ENCODE measurements around the gene ARPC1A.

Gene ARPC1A

DNA sequence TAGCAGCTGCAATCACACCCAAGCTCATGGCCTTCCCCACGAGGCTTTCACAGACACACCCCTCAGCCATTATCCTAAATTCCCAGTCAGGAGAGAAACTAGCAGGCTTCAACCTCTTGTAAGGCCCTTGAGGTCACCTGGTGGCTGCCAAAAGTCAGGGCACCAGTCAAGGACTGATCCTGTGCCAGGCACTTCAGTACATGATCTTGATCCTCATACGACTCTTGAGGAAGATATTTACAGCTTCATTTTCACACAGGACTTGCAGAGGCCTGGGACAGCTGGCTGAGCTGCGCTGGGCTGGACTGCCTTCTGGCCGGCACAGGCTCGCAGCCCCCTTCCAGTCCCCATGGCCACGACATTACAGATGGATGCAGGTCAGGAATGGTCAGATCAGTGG is 73.9 kb downstream of the ARPC1A start:
- no peaks in the 10 kb centered on the region for H3K4me1 ChIP-seq (ENCODE audit: control insufficient read depth in 1 of 2, insufficient read depth in 1 of 2, low read depth in 1 of 2, low read length in 1 of 2)
- no peak overlapping the region for H3K4me3 ChIP-seq (ENCODE audit: low read depth in 1 of 2, low read length in 1 of 2)
- H3K36me3 ChIP-seq: peaks cover 86% of the 10 kb centered on the region
- peak overlapping the region; percentile 54 for H3K27ac ChIP-seq
- H3K9me3 ChIP-seq: no peaks in the 10 kb centered on the region
- TF ChIP-seq, protein P1, sequence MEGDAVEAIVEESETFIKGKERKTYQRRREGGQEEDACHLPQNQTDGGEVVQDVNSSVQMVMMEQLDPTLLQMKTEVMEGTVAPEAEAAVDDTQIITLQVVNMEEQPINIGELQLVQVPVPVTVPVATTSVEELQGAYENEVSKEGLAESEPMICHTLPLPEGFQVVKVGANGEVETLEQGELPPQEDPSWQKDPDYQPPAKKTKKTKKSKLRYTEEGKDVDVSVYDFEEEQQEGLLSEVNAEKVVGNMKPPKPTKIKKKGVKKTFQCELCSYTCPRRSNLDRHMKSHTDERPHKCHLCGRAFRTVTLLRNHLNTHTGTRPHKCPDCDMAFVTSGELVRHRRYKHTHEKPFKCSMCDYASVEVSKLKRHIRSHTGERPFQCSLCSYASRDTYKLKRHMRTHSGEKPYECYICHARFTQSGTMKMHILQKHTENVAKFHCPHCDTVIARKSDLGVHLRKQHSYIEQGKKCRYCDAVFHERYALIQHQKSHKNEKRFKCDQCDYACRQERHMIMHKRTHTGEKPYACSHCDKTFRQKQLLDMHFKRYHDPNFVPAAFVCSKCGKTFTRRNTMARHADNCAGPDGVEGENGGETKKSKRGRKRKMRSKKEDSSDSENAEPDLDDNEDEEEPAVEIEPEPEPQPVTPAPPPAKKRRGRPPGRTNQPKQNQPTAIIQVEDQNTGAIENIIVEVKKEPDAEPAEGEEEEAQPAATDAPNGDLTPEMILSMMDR (IDR thresholded peaks at IDR 0.05): no peak
- H3K27me3 ChIP-seq: no peaks in the 10 kb centered on the region

DNA sequence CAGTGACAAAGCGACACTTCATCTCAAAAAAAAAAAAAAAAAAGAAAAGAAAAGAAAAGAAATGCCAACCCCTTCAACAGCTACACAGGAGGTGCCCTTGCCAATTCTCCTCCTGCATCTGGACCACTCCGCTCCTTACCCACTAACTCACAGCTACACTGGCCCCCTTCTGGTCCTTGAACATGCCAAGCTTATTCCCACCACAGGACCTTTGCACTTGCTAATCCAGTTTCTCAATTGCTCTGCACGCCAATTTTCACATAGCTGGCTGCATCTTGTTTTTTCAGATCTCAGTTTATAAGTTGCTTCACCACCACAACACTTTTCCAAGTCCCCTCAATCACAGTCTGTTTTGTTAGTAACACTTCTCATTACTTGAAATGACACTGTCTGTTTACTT is 77.2 kb downstream of the ARPC1A start:
- Histone ChIP-seq H3K9me3 (no peaks in the 10 kb centered on the region), H3K4me1 (ENCODE audit: control insufficient read depth in 1 of 2, insufficient read depth in 1 of 2, low read depth in 1 of 2, low read length in 1 of 2) (peaks cover 14 to 16% of the 10 kb centered on the region in 2 experiments), H3K27me3 (no peaks in the 10 kb centered on the region), H3K4me3 (ENCODE audit: low read depth in 1 of 2, low read length in 1 of 2) (no peak overlapping the region), H3K36me3 (peaks cover 58% of the 10 kb centered on the region), H3K27ac (no peak overlapping the region)
- TF ChIP-seq, protein P1 (IDR thresholded peaks at IDR 0.05): no peak

DNA sequence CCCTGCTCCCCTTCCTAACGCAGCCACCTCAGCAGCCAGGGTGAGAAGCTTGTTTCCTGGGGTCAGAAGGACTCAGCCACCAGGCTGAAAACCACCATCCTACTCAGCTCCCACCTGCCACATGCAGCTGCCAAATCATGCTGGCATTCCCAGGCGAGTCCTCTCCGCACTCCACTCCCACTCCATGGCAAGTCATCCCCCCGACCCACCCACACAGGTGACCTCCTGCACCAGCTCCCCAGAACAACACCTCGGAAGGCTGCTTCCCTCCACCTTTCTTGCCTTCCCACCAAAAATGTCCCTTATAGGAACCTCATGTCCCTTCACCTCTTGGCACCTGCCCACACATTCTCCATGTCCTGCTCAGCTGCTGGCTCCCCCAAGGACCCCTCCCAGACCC is 78.1 kb downstream of the ARPC1A start:
- no peak overlapping the region for H3K4me3 ChIP-seq (ENCODE audit: low read depth in 1 of 2, low read length in 1 of 2)
- peaks cover 16 to 21% of the 10 kb centered on the region in 2 experiments for H3K4me1 ChIP-seq (ENCODE audit: control insufficient read depth in 1 of 2, insufficient read depth in 1 of 2, low read depth in 1 of 2, low read length in 1 of 2)
- peaks cover 49% of the 10 kb centered on the region for H3K36me3 ChIP-seq
- no peak overlapping the region for H3K27ac ChIP-seq
- H3K9me3 ChIP-seq: no peaks in the 10 kb centered on the region
- no peaks in the 10 kb centered on the region for H3K27me3 ChIP-seq
- TF ChIP-seq, protein P1 (IDR thresholded peaks at IDR 0.05): no peak

DNA sequence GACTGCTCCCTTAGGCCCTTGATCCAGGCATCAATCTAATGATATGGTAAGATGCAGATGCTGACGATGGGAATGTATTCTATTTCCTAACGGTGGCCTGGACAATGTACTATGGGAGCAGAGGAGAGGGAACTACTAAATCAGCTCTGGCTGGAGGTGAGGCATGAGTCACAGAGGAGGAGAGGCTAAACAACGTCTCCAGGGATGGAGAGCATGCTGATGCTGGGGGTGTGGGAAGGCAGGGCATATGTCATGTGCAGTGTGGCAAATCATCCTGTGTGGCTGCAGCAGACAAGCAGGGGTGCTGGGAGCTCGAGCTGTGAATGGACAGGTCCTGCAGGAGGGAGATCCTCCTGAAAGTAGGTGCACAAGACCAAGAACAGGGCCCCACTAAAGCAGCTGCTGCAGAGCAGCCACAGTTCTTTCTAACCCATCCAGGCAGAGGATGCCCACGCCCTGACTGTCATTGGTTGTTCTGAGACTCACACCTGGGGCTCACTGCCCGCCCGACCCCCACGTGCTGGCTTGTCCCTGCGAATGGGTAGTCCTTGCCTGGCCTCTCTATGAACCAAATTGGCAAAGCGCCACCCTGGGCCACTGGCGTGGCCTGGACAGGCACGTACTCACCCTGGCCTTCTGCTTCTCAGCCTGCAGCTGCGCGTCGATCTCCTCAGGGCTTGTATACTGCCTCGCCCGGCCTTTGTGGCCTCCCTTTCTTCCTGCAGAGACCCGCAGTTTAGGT is 78.7 kb downstream of the ARPC1A start:
- H3K9me3 ChIP-seq: no peaks in the 10 kb centered on the region
- no peak overlapping the region for H3K4me3 ChIP-seq (ENCODE audit: low read depth in 1 of 2, low read length in 1 of 2)
- TF ChIP-seq, protein P1 (IDR thresholded peaks at IDR 0.05): no peak
- peaks cover 43% of the 10 kb centered on the region for H3K36me3 ChIP-seq
- peaks cover 19 to 24% of the 10 kb centered on the region in 2 experiments for H3K4me1 ChIP-seq (ENCODE audit: control insufficient read depth in 1 of 2, insufficient read depth in 1 of 2, low read depth in 1 of 2, low read length in 1 of 2)
- no peaks in the 10 kb centered on the region for H3K27me3 ChIP-seq
- H3K27ac ChIP-seq: no peak overlapping the region

DNA sequence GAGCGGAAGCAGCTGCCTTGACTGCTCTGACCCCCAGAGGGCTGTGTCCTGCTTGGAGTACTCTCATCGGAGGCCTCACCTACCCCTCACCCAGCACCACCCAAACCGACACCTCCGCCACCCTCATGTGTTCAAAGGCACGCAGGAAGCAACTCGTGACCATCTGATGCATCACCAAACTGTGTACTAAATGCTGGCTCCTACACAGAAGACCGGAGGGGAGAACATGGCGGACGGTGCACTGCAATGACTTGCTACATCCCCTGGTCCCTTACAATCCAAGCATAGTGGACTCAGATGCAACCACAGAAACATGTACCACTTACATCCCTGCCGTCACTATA is 79.3 kb downstream of the ARPC1A start:
- H3K4me3 ChIP-seq (ENCODE audit: low read depth in 1 of 2, low read length in 1 of 2): no peak overlapping the region
- peaks cover 25 to 29% of the 10 kb centered on the region in 2 experiments for H3K4me1 ChIP-seq (ENCODE audit: control insufficient read depth in 1 of 2, insufficient read depth in 1 of 2, low read depth in 1 of 2, low read length in 1 of 2)
- TF ChIP-seq, protein P1 (IDR thresholded peaks at IDR 0.05): no peak
- H3K27ac ChIP-seq: no peak overlapping the region
- H3K9me3 ChIP-seq: no peaks in the 10 kb centered on the region
- H3K36me3 ChIP-seq: peaks cover 40% of the 10 kb centered on the region
- H3K27me3 ChIP-seq: no peaks in the 10 kb centered on the region

All from neutrophil (primary cell).